ENCODE data around the gene CCDC86. TPM values are rescaled to one million over a fixed set of nuclear protein-coding genes. Genes with fewer than 3 reads are reported as not detected.

The CCDC86 gene
- total RNA-seq, 2 donors from 2014 or later = 13.5 to 23.8 TPM

DNA sequence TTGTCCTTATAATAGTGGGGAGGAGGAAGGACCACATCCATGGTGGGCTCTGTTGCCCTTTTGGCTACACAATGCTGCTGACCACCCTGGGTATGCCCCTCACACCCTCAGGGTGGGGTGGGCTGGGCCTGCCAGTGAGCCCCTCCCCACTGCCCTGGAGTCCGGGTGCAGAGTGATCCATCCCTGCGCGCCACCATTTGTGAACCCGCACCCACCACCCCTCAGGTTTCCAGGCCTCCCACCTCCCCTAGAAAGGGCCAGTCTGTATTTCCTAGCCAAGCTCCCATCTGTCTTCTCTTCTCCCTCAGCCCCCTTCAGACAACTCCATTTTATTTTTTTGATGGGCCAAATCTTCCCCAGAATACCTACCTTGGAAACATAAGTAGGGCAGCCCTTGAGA is 31.8 kb upstream of the CCDC86 start:
- DNase-seq (ENCODE audit: low spot score) (no peak), ATAC-seq (ENCODE audit: insufficient number of reproducible peaks, low FRiP score, low read depth) (no peak)
- TF ChIP-seq, protein P1, sequence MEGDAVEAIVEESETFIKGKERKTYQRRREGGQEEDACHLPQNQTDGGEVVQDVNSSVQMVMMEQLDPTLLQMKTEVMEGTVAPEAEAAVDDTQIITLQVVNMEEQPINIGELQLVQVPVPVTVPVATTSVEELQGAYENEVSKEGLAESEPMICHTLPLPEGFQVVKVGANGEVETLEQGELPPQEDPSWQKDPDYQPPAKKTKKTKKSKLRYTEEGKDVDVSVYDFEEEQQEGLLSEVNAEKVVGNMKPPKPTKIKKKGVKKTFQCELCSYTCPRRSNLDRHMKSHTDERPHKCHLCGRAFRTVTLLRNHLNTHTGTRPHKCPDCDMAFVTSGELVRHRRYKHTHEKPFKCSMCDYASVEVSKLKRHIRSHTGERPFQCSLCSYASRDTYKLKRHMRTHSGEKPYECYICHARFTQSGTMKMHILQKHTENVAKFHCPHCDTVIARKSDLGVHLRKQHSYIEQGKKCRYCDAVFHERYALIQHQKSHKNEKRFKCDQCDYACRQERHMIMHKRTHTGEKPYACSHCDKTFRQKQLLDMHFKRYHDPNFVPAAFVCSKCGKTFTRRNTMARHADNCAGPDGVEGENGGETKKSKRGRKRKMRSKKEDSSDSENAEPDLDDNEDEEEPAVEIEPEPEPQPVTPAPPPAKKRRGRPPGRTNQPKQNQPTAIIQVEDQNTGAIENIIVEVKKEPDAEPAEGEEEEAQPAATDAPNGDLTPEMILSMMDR (IDR thresholded peaks at IDR 0.05) = no peak
- Histone ChIP-seq H3K27ac (no peak overlapping the region), H3K4me3 (no peak overlapping the region), H3K27me3 (replicated peaks; ENCODE audit: insufficient read depth) (no peaks in the 10 kb centered on the region), H3K4me1 (ENCODE audit: control insufficient read depth in 1 of 2, low read depth in 2 of 2) (no peaks in the 10 kb centered on the region), H3K9me3 (no peaks in the 10 kb centered on the region), H3K36me3 (no peaks in the 10 kb centered on the region)

DNA sequence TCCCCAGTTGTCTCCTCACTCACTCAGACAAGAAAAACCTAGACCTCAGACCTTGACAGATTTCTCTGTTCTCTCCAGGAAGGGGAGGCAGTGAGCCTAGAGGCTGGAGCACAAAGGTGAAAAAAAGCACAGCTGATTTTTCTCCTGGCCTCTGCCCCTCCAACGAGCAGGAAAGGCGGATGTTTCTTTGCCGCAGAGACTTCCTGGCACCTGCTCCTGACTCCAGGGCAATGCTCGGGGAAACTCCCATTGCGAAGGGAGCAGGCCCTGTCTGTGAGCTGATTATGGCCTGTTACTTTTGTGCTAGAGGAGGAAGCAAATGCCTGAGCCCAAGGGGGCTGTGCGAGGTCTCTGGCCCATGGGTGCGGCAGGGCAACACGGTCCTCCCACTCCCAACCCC is 31.3 kb upstream of the CCDC86 start:
- H3K4me1 ChIP-seq (ENCODE audit: control insufficient read depth in 1 of 2, low read depth in 2 of 2) = no peaks in the 10 kb centered on the region
- TF ChIP-seq, protein P1 (IDR thresholded peaks at IDR 0.05) = no peak
- no peak for DNase-seq (ENCODE audit: low spot score)
- H3K4me3 ChIP-seq = no peak overlapping the region
- no peaks in the 10 kb centered on the region for H3K36me3 ChIP-seq
- no peaks in the 10 kb centered on the region for H3K9me3 ChIP-seq
- H3K27me3 ChIP-seq (replicated peaks; ENCODE audit: insufficient read depth) = no peaks in the 10 kb centered on the region
- no peak for ATAC-seq (ENCODE audit: insufficient number of reproducible peaks, low FRiP score, low read depth)
- H3K27ac ChIP-seq = no peak overlapping the region

DNA sequence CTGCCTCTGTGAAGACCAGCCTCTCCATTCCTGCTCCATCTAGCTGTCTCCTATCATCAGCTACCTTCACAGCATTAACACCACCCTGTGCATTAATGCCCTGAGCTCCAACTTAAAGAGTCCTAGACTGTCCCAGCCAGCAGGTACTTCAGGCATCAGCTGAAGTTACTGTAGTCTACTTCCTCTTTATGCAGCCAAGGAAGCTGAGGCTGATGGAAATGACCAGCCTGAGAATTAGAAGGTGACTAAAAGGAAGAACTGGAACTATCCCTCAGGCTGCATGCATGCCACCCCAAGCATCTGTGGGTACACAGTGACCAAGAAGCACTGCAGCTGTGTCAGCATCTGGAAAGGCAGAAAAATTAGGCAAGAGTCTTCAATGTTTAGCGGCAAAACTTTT is 28.6 kb upstream of the CCDC86 start:
- Histone ChIP-seq H3K4me1 (ENCODE audit: control insufficient read depth in 1 of 2, low read depth in 2 of 2) (no peaks in the 10 kb centered on the region), H3K9me3 (peaks cover 8% of the 10 kb centered on the region), H3K27ac (no peak overlapping the region), H3K4me3 (no peak overlapping the region), H3K27me3 (replicated peaks; ENCODE audit: insufficient read depth) (no peaks in the 10 kb centered on the region), H3K36me3 (no peaks in the 10 kb centered on the region)
- ATAC-seq (ENCODE audit: insufficient number of reproducible peaks, low FRiP score, low read depth) (no peak), DNase-seq (ENCODE audit: low spot score) (no peak)
- TF ChIP-seq, protein P1 (IDR thresholded peaks at IDR 0.05) = no peak

DNA sequence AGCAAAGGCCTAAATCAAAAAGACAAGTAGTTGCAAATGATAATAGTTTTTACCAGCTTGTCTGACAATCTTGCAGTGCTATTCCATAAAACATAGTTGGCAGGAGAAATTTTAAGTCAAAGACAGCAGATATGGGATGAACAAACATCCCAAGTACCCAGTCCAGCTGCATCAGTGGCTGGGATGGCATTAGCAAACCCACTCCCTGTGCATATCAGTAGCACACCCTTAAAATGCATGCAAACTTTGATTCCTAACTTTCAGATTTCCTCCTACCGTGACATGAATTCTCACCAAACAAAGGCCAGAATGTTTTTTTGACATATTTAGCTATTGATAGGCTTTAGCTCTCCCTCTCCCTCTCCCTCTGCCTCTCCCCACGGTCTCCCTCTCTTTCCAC is 27.8 kb upstream of the CCDC86 start:
- H3K27me3 ChIP-seq (replicated peaks; ENCODE audit: insufficient read depth) = no peaks in the 10 kb centered on the region
- DNase-seq (ENCODE audit: low spot score) (no peak), ATAC-seq (ENCODE audit: insufficient number of reproducible peaks, low FRiP score, low read depth) (no peak)
- no peaks in the 10 kb centered on the region for H3K4me1 ChIP-seq (ENCODE audit: control insufficient read depth in 1 of 2, low read depth in 2 of 2)
- no peak overlapping the region for H3K4me3 ChIP-seq
- no peaks in the 10 kb centered on the region for H3K36me3 ChIP-seq
- H3K9me3 ChIP-seq = peaks cover 8% of the 10 kb centered on the region
- H3K27ac ChIP-seq = no peak overlapping the region
- TF ChIP-seq, protein P1 (IDR thresholded peaks at IDR 0.05) = no peak

DNA sequence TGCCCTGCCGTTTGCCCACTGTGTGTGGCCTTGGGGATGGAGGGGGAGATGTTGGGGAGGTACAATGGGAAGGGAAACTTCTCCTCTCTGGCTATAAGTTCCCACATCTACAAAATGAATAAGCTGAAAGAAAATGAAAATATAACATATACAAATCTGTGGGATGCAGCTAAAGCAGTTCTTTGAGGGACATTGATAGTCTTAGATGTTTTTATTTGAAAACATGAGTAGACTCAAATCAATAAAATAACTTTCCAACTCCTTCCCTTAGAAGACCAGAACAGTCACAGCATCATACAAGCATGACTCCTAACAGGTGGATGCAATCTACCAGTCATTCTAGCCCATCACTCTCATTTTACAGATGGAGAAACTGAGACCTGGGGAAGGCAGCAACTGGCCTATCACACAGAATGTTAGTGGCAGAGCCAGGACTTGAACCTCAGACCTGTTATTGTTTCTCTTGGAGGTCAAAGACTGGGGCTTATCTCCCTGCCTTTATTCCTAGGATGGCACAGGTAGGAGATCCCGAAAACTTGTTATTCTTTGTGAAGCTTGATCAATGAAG is 25.2 kb upstream of the CCDC86 start:
- Histone ChIP-seq H3K4me1 (ENCODE audit: control insufficient read depth in 1 of 2, low read depth in 2 of 2) (no peaks in the 10 kb centered on the region), H3K4me3 (no peak overlapping the region), H3K9me3 (peaks cover 8% of the 10 kb centered on the region), H3K27me3 (replicated peaks; ENCODE audit: insufficient read depth) (no peaks in the 10 kb centered on the region), H3K27ac (no peak overlapping the region), H3K36me3 (no peaks in the 10 kb centered on the region)
- no peak for DNase-seq (ENCODE audit: low spot score)
- no peak for ATAC-seq (ENCODE audit: insufficient number of reproducible peaks, low FRiP score, low read depth)
- TF ChIP-seq, protein P1 (IDR thresholded peaks at IDR 0.05) = no peak

Measured in thoracic aorta (tissue), 2 donors.